ENCODE measurements around the gene TAOK1. TPM values are rescaled to one million over a fixed set of nuclear protein-coding genes. Genes with fewer than 3 reads are reported as not detected.

Gene TAOK1
- total and polyA plus RNA-seq, 2 donors (not counting 1 experiment from before 2014, with no cell fraction given), result 9.8 to 80.7 TPM

- H3K27ac ChIP-seq (ENCODE audit: low read length in 2 of 2), result no peak overlapping the region
- peaks cover 23% of the 10 kb centered on the region for H3K4me1 Mint-ChIP-seq
- no peak for DNase-seq
- peaks cover 37% of the 10 kb centered on the region for H4K20me1 ChIP-seq (ENCODE audit: control insufficient read depth, insufficient read depth, low read length, poor library complexity, severe bottlenecking)
- peaks cover 12 to 24% of the 10 kb centered on the region in 2 donors for H3K4me1 ChIP-seq (ENCODE audit: control insufficient read depth in 2 of 2, insufficient read depth in 2 of 2, low read length in 2 of 2)
- POLR2A ChIA-PET, result interaction anchor here (0.7 to 1.0 kb wide), 2 partner anchors 43 to 305 kb away, joined by 4 to 6 read pairs; no protein-coding TSS in a partner anchor
- intact Hi-C loops (cut with micrococcal nuclease), result loop anchor here (1.0 kb wide), 1 partner anchor 204 kb away; no protein-coding TSS in a partner anchor
- no peaks in the 10 kb centered on the region for H3K9me3 Mint-ChIP-seq (ENCODE audit: insufficient read depth)
- no peak overlapping the region for H3K9ac ChIP-seq (ENCODE audit: low read length)
- H3K4me3 ChIP-seq (ENCODE audit: control extremely low read depth in 1 of 5, extremely low read depth in 1 of 5, insufficient read depth in 1 of 5, low read depth in 2 of 5, low read length in 4 of 5), result no peak overlapping the region
- no peaks in the 10 kb centered on the region for H3K27me3 Mint-ChIP-seq
- no peaks in the 10 kb centered on the region for H3K27me3 ChIP-seq (replicated peaks in 1 of 4; ENCODE audit: control extremely low read depth in 1 of 4, control insufficient read depth in 3 of 4, insufficient read depth in 4 of 4, low read length in 3 of 4)
- H3K27ac Mint-ChIP-seq, result peak overlapping the region; percentile 32
- H3K9me3 ChIP-seq (ENCODE audit: control extremely low read depth in 1 of 3, control insufficient read depth in 2 of 3, insufficient read depth in 1 of 3, low read length in 2 of 3), result no peaks in the 10 kb centered on the region
- peaks cover 0 to 51% of the 10 kb centered on the region in 2 experiments for H3K36me3 ChIP-seq (replicated peaks in 1 of 2; ENCODE audit: control extremely low read depth in 1 of 2, control insufficient read depth in 1 of 2, extremely low read depth in 1 of 2, insufficient read depth in 2 of 2, low read length in 1 of 2)
- H2AFZ ChIP-seq (ENCODE audit: insufficient read depth, low read depth, low read length, poor library complexity, severe bottlenecking), result no peak overlapping the region
- TF ChIP-seq CTCF (IDR thresholded peaks at IDR 0.05) (no peak), EZH2 (IDR thresholded peaks at IDR 0.05; ENCODE audit: borderline replicate concordance, insufficient read depth, low read depth, low read length, poor library complexity, severe bottlenecking) (no peak)
- 98% methylated on average over 6 of the region's 14 CpGs for WGBS (ENCODE audit: insufficient coverage)
- peak overlapping the region; percentile 37 for H3K4me2 ChIP-seq (replicated peaks; ENCODE audit: low read depth, low read length, poor library complexity, severe bottlenecking)
- peaks cover 13% of the 10 kb centered on the region for H3K79me2 ChIP-seq (ENCODE audit: control insufficient read depth, insufficient read depth, low read length)
- H3K4me3 Mint-ChIP-seq, result no peak overlapping the region
- CTCF ChIA-PET, result interaction anchor here (0.6 to 24.3 kb wide), 15 partner anchors 11 to 236 kb away, joined by 3 to 336 read pairs (median 7); partner anchors contain the start of gene ANKRD13B
- ATAC-seq (ENCODE audit: low read depth), result no peak
These were observed 183.9 kb downstream of the TAOK1 start for GRCh38 chr17:29573871-29574731.

All from B cell (primary cell).